Activated CD8-positive, alpha-beta T cell treated with anti-CD3 and anti-CD28 coated beads for 36 hours (primary cell): Measurements from ENCODE around the gene IL2. TPM values are rescaled to one million over a fixed set of nuclear protein-coding genes. Genes with fewer than 3 reads are reported as not detected.

Source experiments
- ATAC-seq: fragments of 200-7000 bp; cut with Tn5 transposase; one replicate; pipeline ENCODE4 v1.10.0; 2021; ENCODE audit warnings: mild to moderate bottlenecking, moderate library complexity
- CTCF ChIA-PET: fragments of 350-600 bp; sonication (Branson Sonifier 250); formaldehyde crosslinking; loops from one replicate; lab custom pipeline; 2021; ENCODE audit warnings: antibody characterized with exemption; lab: Charles Lee
- POLR2A ChIA-PET: fragments of 350-600 bp; sonication (Branson Sonifier 250); formaldehyde crosslinking; loops from one replicate; lab custom pipeline; 2021; ENCODE audit warnings: antibody characterized with exemption; lab: Charles Lee
- DNase-seq: peaks from one replicate; pipeline ENCODE4 v3.0.0-alpha.2; 2020
- H3K27ac Mint-ChIP-seq: one replicate; pipeline ENCODE4 v1.8.0; 2021; ENCODE audit warnings: mild to moderate bottlenecking, mixed read lengths
- H3K27me3 Mint-ChIP-seq: one replicate; pipeline ENCODE4 v1.8.0; 2021; ENCODE audit warnings: mixed read lengths
- H3K36me3 Mint-ChIP-seq: one replicate; pipeline ENCODE4 v1.8.0; 2021; ENCODE audit warnings: low read depth, mixed read lengths
- H3K4me1 Mint-ChIP-seq: one replicate; pipeline ENCODE4 v1.8.0; 2021; ENCODE audit warnings: low read depth, mixed read lengths
- H3K4me3 Mint-ChIP-seq: one replicate; pipeline ENCODE4 v1.8.0; 2021; ENCODE audit warnings: mild to moderate bottlenecking, moderate library complexity, mixed read lengths
- H3K9me3 Mint-ChIP-seq: one replicate; pipeline ENCODE4 v1.8.0; 2021; ENCODE audit warnings: mixed read lengths
- CTCF ChIP-seq: fragments of 200-600 bp; IDR thresholded peaks from one replicate; pipeline ENCODE4 v1.8.0; 2022; ENCODE audit warnings: antibody characterized with exemption, mild to moderate bottlenecking
- intact Hi-C: fragments of 100-400 bp; cut with micrococcal nuclease; formaldehyde crosslinking; loops from one replicate; pipeline ENCODE4 v1.10.0; 2022
- total RNA-seq, 2 experiments: library from RNA; stranded (reverse); gene quantifications; one replicate each; pipeline ENCODE4 v1.2.3, GENCODE V29; 2021

IL2 gene
- total RNA-seq, 2 experiments from 2014 or later = 5.4 to 8.9 TPM

DNA sequence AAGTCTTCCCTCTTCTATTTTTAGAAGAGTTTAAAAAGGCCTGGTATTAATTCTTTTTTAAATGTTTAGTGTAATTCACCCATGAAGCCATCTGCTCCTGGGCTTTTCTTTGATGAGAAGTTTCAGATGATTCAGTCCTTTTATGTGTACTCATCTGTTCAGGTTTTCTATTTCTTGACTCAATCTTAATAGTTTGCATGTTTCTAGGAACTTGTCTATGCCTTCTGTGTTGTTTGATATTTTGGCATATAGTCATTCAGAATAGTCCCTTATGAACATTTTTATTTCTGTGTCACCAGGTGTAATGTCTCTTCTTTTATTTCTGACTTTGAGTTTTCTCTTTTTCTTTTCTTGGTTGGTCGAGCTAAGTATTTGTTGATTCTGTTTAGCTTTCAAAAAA lies 20.2 kb upstream of the IL2 start:
- H3K4me3 Mint-ChIP-seq = no peak overlapping the region
- peaks cover 7% of the 10 kb centered on the region for H3K27me3 Mint-ChIP-seq
- ChIA-PET CTCF (no interaction called here), POLR2A (interaction anchor here (0.6 kb wide), 1 partner anchor 375 kb away, joined by 3 read pairs; no protein-coding TSS in a partner anchor)
- no peaks in the 10 kb centered on the region for H3K36me3 Mint-ChIP-seq
- TF ChIP-seq CTCF = no peak
- peaks cover 16% of the 10 kb centered on the region for H3K4me1 Mint-ChIP-seq
- DNase-seq (no peak), ATAC-seq (no peak)
- intact Hi-C loops = no loop called here
- peaks cover 8% of the 10 kb centered on the region for H3K9me3 Mint-ChIP-seq
- H3K27ac Mint-ChIP-seq = no peak overlapping the region

DNA sequence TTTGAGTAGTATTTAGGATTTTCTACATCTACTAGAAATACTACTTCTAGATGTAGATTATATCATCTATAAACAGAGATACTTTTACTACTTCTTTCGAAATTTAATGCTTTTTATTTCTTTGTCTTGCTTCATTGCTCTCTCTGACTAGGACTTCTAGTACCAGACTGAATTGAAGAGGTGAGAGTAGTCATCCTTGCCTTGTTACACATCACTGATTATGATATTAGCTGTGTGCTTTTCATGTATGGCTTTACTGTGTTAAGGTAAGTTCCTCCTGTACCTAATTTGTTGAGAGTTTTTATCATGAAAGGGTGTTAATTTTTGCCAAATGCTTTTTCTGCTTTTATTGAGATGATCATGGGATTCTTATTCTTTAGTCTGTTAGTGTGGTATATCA lies 19.6 kb upstream of the IL2 start:
- ATAC-seq = no peak
- H3K4me3 Mint-ChIP-seq = no peak overlapping the region
- ChIA-PET POLR2A (no interaction called here), CTCF (no interaction called here)
- H3K9me3 Mint-ChIP-seq = peaks cover 8% of the 10 kb centered on the region
- TF ChIP-seq CTCF = no peak
- peaks cover 7% of the 10 kb centered on the region for H3K27me3 Mint-ChIP-seq
- DNase-seq = no peak
- intact Hi-C loops = no loop called here
- peaks cover 16% of the 10 kb centered on the region for H3K4me1 Mint-ChIP-seq
- H3K27ac Mint-ChIP-seq = no peak overlapping the region
- H3K36me3 Mint-ChIP-seq = no peaks in the 10 kb centered on the region

GRCh38 chr4:122475233-122475632 lies 18.7 kb upstream of the IL2 start:
- intact Hi-C loops = no loop called here
- Mint-ChIP-seq H3K4me1 (peaks cover 18% of the 10 kb centered on the region), H3K4me3 (no peak overlapping the region), H3K27ac (no peak overlapping the region), H3K36me3 (no peaks in the 10 kb centered on the region), H3K9me3 (peaks cover 8% of the 10 kb centered on the region), H3K27me3 (peaks cover 7% of the 10 kb centered on the region)
- TF ChIP-seq CTCF = no peak
- CTCF ChIA-PET = no interaction called here
- DNase-seq (no peak), ATAC-seq (no peak)
- POLR2A ChIA-PET = no interaction called here

GRCh38 chr4:122469457-122469856 lies 12.9 kb upstream of the IL2 start:
- intact Hi-C loops = no loop called here
- Mint-ChIP-seq H3K9me3 (peaks cover 9% of the 10 kb centered on the region), H3K27me3 (peaks cover 13% of the 10 kb centered on the region), H3K36me3 (no peaks in the 10 kb centered on the region), H3K4me3 (no peak overlapping the region), H3K4me1 (peaks cover 8% of the 10 kb centered on the region), H3K27ac (no peak overlapping the region)
- DNase-seq (no peak), ATAC-seq (no peak)
- CTCF ChIA-PET = no interaction called here
- no peak for TF ChIP-seq CTCF
- POLR2A ChIA-PET = interaction anchor here (0.7 kb wide), 1 partner anchor 73 kb away, joined by 3 read pairs; no protein-coding TSS in a partner anchor

- ChIA-PET CTCF (interaction anchor here (0.8 to 1.9 kb wide), 5 partner anchors 9 to 119 kb away, joined by 3 to 20 read pairs (median 3); no protein-coding TSS in a partner anchor), POLR2A (interaction anchor here (0.6 to 1.1 kb wide), 2 partner anchors 9 to 84 kb away, joined by 4 to 5 read pairs; no protein-coding TSS in a partner anchor)
- peak; percentile 70 for DNase-seq
Observed at GRCh38 chr4:122458625-122459024, 2.1 kb upstream of the IL2 start.

More at GRCh38 chr4:122458625-122459024, 2.1 kb upstream of the IL2 start:
- TF ChIP-seq CTCF = no peak
- Mint-ChIP-seq H3K27ac (peak overlapping the region; percentile 85), H3K4me3 (peak overlapping the region; percentile 69), H3K27me3 (no peaks in the 10 kb centered on the region), H3K4me1 (peaks cover 48% of the 10 kb centered on the region), H3K9me3 (no peaks in the 10 kb centered on the region), H3K36me3 (peaks cover 2% of the 10 kb centered on the region)
- intact Hi-C loops = loop anchor here (5.0 to 10.0 kb wide), 2 partner anchors 84 to 144 kb away; no protein-coding TSS in a partner anchor
- peak; percentile 85 for ATAC-seq
